ENCODE measurements around the gene PCBP3.

Gene PCBP3

GRCh38 chr21:45735259-45736000, 91.9 kb downstream of the PCBP3 start:
- DNase-seq, result no peak

- DNase-seq, result no peak
Observed at GRCh38 chr21:45736042-45736689, 92.6 kb downstream of the PCBP3 start.

- DNase-seq, result no peak
Observed at GRCh38 chr21:45736690-45737484, 93.4 kb downstream of the PCBP3 start.

- no peak for DNase-seq
Observed at GRCh38 chr21:45737485-45738166, 94.1 kb downstream of the PCBP3 start.

- no peak for DNase-seq
Observed at GRCh38 chr21:45739218-45740087, 95.9 kb downstream of the PCBP3 start.

- no peak for DNase-seq
Observed at GRCh38 chr21:45740088-45740440, 96.5 kb downstream of the PCBP3 start.

GRCh38 chr21:45740491-45741357, 97.2 kb downstream of the PCBP3 start:
- no peak for DNase-seq

GRCh38 chr21:45741691-45742090, 98.2 kb downstream of the PCBP3 start:
- no peak for DNase-seq

GRCh38 chr21:45742247-45742646, 98.7 kb downstream of the PCBP3 start:
- no peak for DNase-seq

GRCh38 chr21:45745256-45745655, 101.7 kb downstream of the PCBP3 start:
- DNase-seq, result no peak

- no peak for DNase-seq
Observed at GRCh38 chr21:45747233-45747766, 103.8 kb downstream of the PCBP3 start.

- no peak for DNase-seq
Observed at GRCh38 chr21:45747802-45748445, 104.4 kb downstream of the PCBP3 start.

GRCh38 chr21:45748593-45748992, 105.1 kb downstream of the PCBP3 start:
- no peak for DNase-seq

- no peak for DNase-seq
Observed at GRCh38 chr21:45749974-45750373, 106.4 kb downstream of the PCBP3 start.

- no peak for DNase-seq
Observed at GRCh38 chr21:45750936-45751335, 107.4 kb downstream of the PCBP3 start.

GRCh38 chr21:45753445-45753844, 109.9 kb downstream of the PCBP3 start:
- DNase-seq, result no peak

GRCh38 chr21:45756029-45756428, 112.5 kb downstream of the PCBP3 start:
- no peak for DNase-seq

- DNase-seq, result no peak
Observed at GRCh38 chr21:45756669-45757068, 113.1 kb downstream of the PCBP3 start.

GRCh38 chr21:45761704-45762103, 118.2 kb downstream of the PCBP3 start:
- no peak for DNase-seq

GRCh38 chr21:45763074-45763473, 119.5 kb downstream of the PCBP3 start:
- no peak for DNase-seq
